HG02943 (cell line): ENCODE results near the gene WDR86.

Source experiments
- ATAC-seq: cut with Tn5 transposase; IDR thresholded peaks from one replicate; pipeline ENCODE4 v1.9.1; 2021; ENCODE audit warnings: mild to moderate bottlenecking, low read depth, moderate library complexity; ENCODE audit not compliant: unreplicated experiment

Gene WDR86, protein sequence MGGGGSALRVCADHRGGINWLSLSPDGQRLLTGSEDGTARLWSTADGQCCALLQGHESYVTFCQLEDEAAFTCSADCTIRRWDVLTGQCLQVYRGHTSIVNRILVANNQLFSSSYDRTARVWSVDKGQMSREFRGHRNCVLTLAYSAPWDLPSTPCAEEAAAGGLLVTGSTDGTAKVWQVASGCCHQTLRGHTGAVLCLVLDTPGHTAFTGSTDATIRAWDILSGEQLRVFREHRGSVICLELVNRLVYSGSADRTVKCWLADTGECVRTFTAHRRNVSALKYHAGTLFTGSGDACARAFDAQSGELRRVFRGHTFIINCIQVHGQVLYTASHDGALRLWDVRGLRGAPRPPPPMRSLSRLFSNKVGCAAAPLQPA

DNA sequence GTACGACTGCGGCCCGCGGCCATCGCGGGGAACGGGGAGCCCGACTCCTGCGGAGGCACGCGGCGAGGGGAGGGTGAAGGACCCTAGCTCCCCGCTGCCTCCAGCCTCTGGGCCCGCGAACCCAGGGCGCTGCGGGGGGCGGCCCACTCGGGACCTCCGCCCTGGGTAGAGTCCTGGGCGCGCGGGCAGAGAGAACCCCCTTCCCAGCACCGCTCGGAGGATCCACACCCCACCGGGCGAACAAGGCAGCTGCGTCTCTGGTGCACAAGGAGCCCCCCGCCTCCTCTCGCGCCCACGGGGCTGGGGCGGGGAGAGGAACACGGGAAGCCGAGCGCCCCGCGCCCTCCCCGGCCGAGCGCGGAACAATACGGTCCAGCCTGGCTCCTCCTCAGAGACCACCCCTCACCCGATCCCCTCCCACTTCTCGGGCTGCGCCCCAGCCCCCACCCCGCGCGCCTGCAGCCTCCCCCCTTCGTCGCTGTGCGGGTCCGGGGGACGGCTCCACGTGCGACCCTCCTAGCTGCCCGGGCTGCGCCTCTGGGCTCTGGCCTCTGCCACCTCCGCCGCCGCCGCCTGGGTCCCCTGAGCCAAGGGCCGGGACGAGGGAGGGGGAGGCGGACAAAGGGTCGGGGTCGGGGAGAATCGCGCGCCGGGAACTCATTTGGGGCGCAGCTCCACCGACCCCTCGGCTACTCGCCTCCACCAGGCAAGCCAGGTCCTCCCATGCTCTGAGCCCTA, at the start of gene WDR86:
TSS of gene WDR86 (minus strand) at position 372 of the 738 bp plus-strand sequence. CDS start 449 bp downstream, outside the sequence.
- no peak for ATAC-seq

DNA sequence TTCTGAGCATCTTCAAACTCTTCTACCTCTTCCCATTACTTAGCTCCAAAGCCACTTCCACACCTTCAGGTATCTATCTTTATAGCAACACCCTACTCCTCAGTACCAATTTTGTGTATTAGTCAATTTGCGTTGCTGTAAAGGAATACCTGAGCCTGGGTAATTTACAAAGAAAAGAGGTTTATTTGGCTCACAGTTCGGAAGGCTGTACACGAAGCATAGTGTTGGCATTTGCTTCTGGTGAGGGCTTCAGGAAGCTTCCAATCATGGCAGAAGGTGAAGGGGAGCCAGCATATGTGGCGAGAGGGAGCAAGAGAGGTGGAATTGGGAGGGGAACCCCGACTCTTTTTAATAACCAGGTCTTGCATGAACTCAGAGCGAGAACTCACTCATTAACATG, 47.7 kb upstream of the WDR86 start:
- no peak for ATAC-seq

DNA sequence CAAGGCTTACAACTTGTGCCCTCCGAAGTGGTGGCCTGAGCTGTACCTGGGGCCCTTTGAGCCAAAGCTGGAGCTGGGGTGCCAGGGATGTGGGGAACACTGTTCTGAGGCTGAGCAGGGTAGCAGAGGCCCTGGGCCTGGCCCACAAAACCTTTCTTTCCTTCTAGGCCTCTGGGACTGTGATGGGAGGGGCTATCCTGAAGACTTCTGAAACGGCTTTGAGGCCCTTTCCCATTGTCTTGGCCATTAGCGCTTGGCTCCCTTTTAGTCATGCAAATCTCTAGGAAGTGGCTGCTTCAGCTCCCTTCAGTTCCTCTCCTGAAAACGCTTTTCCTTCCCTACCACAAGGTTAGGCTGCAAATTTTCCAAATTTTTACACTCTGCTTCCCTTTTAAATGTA, 46.9 kb upstream of the WDR86 start:
- no peak for ATAC-seq

DNA sequence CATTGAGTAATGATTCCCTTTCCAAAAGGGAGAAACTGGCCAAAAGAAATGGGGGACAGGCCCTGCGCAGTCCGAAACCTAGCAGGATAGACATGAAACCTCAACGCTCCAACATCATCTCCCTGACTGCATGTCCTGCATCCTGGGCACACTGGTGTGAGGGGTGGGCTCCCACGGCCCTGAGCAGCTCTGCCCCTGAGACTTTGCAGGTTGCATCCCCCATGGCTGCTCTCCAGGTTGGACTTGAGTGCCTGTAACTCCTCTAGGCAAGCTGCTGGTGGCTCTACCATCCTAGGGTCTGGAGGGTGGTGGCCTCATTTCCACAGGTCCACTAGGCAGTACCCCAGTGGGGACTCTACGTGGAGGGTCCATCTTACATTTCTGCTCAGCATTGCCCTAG, 46.4 kb upstream of the WDR86 start:
- ATAC-seq: no peak

DNA sequence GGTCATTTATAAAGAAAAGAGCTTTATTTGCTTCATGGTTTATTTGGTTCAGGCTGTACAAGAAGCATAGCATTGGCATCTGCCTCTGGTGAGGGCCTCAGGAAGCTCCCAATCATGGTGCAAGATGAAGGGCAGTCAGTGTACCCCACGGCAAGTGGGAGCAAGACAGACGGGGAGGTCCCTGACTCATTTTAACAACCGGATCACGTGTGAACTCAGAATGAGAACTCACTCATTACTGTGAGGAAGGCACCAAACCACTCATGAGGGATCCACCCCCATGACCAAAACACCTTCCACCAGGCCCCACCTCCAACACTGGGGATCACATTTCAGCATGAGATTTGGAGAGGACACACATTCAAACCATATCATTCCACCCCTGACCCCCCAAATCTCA, 45.9 kb upstream of the WDR86 start:
- no peak for ATAC-seq

DNA sequence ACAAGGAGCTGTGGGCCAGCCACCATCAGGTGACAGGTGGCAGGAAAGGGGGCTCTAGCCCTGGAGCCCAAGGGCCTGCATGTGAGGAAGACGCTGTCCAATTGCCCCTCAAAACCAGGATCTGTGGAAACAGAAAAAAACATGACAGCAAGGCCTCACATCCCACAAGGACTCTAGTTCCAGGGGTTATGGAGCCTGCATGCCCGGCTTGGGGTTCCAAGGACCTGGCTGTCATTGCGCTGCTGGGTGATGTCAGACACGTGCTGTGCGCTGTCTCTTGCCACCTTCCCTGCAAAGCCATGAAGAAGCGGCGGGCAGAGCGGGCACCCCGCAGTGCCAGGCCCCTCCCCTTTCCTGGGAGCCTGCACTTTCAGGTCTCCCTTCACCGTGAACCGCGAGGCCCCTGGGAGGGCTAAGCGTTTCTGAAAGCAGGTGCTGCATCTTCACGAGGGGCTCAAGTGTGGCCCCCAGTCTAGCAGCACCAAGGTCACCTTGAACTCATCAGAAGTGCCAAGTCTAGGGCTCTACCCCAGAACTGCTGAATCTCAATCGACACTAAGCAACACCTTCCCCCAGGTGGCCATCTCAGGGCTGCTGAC, 45.2 kb upstream of the WDR86 start:
- no peak for ATAC-seq

DNA sequence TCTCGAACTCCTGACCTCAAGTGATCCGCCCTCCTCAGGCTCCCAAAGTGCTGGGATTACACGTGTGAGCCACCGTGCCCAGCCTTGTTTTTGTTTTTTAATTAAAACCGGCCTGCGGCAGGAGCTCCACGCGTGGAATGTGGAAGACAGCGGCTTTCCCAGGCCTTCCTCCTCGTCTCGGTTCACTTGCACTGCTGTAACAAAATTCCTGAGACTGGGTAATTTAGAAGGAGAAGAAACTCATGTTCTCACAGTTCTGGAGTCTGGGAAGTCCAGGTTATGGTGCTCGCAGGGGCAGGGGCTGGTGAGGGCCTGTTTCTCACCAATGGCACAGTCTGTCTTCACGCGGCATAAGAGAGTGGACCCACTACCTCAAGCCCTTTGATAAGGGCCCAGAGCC, 44.5 kb upstream of the WDR86 start:
- no peak for ATAC-seq

DNA sequence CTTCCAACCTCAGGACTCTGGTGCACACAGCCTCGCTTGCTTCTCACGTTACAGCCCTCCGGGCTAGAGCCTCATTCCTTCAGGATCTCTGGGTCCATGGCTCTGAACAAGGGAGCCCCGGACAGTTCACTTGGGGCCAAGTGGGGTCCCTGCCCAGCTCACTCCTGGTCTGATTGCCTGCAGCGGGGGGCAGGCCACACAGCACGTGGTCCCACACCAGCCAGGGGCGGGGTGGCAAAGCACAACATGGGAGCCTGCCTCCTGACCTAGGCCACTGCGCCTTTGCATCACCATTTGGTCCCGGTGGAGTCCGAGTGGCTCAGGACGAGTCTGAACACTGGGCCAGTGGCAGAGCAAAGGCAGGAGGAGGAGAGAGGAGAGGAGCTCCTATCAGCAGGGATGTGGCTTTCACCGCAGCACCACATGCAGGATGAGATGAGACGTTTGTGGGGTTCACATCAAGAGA, 43.5 kb upstream of the WDR86 start:
- ATAC-seq: no peak

DNA sequence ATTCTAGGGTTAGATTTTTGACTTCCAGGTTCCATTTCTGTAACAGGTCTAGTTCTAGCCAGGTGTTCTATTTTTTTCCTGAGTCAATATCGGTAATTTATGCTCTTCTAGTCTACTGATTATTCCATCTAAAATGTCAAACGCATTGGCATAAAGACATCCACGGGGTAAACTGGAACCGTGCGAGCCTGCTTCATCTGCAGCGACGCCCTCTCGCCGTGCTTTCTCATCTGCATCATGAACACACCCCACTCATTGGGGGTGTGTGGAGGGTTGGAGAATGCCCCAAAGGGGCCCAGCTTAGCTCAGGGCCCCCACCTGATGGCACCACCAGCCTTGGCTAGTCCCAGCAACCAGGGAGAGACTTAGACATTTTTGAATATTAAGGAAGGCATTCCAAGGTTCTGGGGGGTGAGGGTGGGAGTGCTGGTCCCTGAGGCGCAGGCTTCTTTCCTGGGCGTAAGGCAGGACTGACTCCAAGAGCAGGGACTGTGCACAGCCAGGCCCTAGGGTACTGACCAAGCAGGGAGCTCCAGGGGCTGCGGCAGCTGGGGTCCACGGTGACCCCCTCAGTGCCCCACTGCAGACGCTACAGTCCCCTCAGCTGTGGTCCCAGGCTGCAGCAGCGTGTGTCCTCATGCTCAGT, 43.0 kb upstream of the WDR86 start:
- no peak for ATAC-seq

DNA sequence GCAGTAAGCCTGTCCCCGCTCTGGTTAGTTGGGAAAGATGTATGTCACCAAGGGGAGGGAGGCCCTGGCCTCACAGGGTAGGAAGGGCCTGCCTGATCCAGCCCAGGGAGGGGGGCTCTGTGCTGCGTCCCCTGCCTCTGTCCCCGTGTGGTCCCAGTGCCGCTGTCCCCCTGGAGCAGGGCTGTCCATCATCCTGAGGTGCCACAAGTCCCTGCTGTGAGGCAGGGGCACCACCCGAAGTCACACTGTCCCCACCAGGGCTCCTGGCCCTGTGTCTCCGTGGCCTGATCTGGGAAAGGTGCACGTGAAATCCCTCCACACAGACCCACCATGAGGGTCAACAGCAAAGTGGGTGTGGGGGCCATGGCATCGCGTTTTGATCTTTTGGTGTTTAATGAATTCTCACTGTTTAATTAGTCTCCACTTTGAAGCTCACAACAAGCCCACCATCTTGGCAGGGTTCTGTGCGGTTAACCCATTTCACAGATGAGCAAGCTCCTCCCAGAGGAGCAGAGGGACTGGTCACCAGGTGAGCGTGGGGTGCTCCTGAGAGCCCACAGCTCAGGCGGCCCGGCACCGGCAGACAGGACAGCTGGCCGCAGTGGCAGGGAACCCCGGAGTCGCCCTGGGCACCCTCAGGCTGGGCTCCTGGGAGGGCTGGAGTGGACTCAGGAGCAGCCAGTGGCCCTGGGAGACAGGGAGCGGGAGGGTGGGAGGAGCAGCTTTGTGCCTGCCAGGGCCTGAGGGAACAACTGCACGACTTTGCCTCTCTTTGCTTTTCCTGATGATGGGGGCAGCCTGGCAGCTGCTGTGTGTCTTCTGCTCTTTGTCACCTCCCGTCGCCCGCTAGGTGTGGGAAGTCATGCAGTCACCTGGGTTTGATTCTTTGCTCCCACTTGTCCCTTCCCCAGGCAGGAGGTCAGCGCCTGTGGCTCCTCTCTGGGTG, 42.1 kb upstream of the WDR86 start:
- no peak for ATAC-seq

DNA sequence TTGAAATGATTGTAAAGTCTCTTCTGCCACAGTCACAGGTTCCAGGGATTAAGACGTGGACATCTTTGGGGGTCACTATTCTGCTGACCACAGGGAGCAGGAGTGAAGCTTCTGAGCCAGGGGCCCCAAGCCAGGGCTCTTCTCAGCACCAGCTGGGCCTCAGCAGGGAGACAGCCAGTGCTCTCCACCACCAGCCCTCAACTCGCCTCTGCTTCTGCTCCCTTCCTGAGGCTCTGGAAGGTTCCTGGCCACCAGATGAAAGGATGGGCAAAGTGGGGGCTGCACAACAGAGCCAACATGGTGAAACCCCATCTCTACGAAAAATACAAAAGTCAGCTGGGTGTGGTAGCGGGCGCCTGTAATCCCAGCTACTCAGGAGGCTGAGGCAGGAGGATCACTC, 41.3 kb upstream of the WDR86 start:
- no peak for ATAC-seq

DNA sequence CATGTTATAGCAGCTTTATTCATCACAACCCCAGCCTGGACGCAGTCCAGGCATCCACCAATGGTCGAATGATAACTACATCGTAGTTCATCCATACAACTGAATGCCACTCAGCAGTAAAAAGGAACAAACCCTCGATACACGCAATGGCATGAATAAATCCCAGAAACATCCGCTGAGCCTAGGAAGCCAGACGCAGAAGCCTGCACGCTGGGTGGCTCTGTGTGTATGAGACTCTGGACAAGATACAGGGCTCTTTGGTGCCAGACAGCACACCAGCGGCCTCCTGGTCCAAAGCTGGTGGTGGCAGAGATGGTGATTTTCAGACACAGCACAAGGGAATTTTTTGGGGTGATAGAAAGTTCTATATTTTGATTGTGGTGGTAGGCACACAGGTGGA, 40.2 kb upstream of the WDR86 start:
- ATAC-seq: no peak

DNA sequence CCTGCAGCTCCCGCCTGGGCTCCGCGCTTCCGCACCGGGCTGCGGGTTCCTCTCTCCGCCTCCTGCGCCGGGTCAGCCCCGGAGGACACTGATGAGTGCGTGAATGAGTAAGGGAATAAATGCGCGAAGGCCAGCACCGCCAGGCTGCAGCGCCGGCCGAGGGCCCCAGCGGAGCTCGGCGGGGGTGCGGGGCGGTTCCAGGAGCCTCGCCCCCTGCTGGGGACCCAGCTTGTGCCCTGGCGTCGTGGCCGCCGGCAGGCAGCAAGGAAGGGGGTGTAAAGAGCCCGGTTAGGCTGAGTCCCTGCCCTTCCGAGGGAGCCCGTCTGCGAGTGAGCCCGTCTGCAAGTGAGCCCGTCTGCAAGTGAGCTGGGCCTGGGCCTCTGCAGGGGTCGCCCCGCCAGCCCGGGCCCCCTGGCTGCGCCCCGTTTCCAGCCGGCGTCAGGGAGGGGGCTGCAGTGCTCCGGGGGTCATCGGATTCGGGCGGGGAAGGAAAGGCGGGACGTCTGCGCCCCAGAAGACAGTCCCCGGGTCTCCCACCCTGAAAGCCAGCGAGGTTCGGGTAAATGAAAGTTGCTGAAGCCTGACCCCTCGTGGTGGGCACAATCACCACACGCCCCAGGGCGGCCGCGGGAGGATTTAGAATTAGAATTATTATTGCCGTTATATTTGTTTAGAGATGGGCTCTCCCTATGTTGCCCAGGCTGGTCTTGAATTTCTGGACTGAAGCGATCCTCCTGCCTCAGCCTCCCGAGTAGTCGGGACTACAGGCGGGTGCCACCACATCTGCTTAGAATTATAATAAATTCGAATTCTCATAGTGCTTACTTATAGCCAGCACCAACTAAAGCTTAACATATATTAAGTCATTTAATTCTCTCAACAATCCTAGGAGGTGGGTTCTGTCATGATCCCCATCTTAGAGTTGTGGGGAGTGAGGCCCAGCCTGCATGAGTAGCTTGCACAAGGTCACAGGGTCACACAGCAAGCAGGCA, 38.7 kb upstream of the WDR86 start:
- peak; percentile 81 for ATAC-seq

DNA sequence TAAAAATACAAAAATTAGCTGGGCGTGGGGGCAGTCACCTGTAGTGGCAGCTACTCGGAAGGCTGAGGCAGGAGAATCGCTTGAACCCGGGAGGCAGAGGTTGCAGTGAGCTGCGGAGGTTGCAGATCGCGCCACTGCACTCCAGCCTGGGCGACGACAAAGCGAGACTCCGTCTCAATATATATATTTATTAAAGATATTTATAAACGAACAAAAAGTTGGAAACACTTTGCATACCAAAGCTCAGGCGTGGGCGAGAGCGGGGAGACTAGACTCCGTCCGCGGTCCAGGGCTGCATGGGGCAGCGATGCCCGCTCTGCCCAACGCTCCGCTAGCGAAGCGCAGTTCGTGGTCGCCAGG, 38.0 kb upstream of the WDR86 start:
- ATAC-seq: peak; percentile 12

DNA sequence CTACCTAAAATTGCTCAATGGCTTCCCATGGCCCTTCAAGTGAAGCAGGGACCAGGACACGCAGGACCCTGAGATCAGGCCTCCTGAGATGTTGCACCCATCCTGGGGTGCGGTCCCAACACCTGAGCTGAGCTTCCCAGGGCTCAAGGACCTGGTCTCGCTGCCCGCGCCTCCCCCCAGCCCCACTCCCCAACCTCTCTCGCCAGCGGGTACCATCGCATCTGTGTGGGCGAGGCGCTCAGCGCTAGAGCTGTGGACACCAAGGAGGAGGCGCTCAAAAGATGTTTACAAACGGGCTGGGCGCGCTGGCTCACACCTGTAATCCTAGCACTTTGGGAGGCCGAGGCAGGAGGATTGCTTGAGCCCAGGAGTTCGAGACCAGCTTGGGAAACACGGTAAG, 37.5 kb upstream of the WDR86 start:
- no peak for ATAC-seq

DNA sequence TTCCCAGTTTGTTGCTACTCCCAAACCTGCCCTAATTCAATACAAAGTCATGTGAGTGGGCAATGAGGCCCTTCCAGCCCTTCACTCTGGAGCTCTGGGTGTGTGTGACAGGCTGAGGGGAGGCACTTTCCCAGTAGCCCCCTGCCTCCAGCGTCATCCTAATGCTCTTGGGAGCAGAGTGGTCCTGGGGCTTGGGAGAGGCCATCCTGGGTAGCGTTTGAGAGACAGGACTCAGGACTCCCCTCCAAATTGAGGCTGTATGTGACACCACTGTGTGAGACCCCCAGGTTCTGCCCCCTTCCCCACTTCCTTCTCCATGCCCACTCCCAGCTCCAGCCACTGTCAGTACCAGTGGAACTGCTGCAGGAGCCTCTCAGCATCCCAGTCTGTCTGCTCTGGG, 36.6 kb upstream of the WDR86 start:
- ATAC-seq: no peak

DNA sequence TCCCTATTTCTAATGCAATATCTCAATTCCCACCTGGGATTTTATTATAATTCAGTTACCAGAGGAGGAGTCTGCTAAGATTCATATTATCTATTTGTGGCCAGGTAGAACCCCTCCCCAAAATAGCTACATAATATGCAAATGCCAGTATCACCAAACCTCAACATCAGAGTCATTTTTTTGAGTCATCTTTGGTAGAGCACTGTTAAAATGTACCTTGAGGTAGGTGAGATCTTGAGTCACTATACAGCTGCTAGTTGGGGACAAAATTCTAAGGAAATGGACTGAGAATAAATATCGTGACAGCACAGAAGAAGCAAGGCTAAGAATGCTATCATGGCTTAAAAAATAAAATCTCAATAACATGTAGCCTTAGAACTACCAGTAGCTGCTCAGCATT, 34.8 kb upstream of the WDR86 start:
- no peak for ATAC-seq

DNA sequence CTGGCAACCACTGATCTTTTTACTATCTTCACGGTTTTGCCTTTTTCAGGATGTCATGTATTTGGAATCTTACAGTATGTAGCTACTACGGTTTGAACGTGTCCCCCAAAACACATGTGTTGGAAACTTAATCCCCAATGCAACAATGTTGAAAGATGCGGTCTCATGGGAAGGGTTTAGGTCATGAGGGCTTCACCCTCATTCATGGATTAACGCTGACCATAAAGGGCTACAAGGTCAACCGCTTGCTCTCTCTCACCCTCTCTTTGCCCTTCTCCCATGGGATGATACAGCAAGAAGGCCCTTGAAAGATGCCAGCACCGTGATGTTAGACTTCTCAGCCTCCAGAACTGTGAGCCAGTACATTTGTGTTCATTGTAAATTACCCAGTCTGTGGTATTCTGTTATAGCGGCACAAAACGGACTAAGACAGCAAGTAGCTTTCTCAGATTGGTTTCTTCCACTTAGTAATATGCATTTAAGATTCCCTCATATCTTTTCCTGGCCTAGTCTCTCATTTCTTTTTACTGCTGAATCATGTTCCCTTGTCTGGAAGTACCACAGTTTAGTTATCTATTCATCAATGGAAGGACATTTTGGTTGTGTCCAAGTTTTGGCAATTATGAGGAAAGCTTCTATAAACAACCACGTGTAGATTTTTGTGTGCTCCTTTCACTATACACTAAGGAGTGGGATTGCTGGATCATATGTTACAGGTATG, 33.1 kb upstream of the WDR86 start:
- no peak for ATAC-seq
